HEK293T (cell line): ENCODE measurements around the gene IGFBP5.

Source experiments
- ARNT ChIP-seq: fragments of 450-650 bp; IDR thresholded peaks from 2 replicates; pipeline ENCODE4 v1.6.1; 2017; ENCODE audit warnings: mild to moderate bottlenecking
- BHLHE40 ChIP-seq: fragments of 450-650 bp; IDR thresholded peaks from 2 replicates; pipeline ENCODE4 v1.6.1; 2016; ENCODE audit warnings: mild to moderate bottlenecking, moderate library complexity, borderline replicate concordance
- FOXM1 ChIP-seq: fragments of 450-650 bp; IDR thresholded peaks from 2 replicates; pipeline ENCODE4 v1.6.1; 2017; ENCODE audit warnings: mild to moderate bottlenecking, borderline replicate concordance
- PKNOX1 ChIP-seq: fragments of 450-650 bp; IDR thresholded peaks from 2 replicates; pipeline ENCODE4 v1.6.1; 2016
- SP1 ChIP-seq: fragments of 450-650 bp; IDR thresholded peaks from 2 replicates; pipeline ENCODE4 v1.6.1; 2017
- TARDBP ChIP-seq: fragments of 450-650 bp; IDR thresholded peaks from 2 replicates; pipeline ENCODE4 v1.6.1; 2016

DNA sequence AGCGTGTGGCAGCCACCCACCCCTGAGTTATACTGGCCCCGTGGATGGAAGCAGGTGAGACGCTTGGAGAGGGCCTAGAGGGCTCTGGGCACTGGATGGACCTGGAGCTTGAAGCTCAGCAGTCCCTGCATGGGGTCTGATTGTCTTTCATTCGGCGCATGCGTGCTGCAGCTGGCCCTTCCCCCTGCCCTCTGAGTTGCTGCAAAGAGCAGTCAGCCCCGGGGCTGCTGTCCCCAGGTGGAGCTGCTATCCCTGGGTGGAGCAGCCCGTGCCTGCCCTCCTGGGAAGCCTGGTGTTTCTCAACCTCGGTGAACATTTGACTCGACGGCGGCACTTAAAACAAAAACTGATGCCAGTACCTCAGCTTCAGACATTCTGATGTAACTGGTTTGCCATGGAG, 29.6 kb downstream of the IGFBP5 start:
- no peak for TF ChIP-seq PKNOX1
- TF ChIP-seq FOXM1 = no peak
- no peak for TF ChIP-seq BHLHE40
- no peak for TF ChIP-seq ARNT
- no peak for TF ChIP-seq SP1
- no peak for TF ChIP-seq TARDBP
